Left hindlimb (tissue), 1 donor: ENCODE data around the gene MON1B.
"Not testable (repeated sequence)": the region's sequence is repeated elsewhere in the genome, so short reads cannot be mapped to it uniquely, and the experiment has no call there.

Experiments
- DNase-seq: peaks from one replicate; pipeline ENCODE4 v3.0.0-alpha.2; 2018

Gene MON1B

GRCh38 chr16:77199211-77199610 is 8.2 kb downstream of the MON1B start, which contains the start of gene SYCE1L:
TSS of gene SYCE1L (plus strand) at chr16:77199408. CDS start at chr16:77199452, 44 bp downstream.
- DNase-seq = no peak

DNA sequence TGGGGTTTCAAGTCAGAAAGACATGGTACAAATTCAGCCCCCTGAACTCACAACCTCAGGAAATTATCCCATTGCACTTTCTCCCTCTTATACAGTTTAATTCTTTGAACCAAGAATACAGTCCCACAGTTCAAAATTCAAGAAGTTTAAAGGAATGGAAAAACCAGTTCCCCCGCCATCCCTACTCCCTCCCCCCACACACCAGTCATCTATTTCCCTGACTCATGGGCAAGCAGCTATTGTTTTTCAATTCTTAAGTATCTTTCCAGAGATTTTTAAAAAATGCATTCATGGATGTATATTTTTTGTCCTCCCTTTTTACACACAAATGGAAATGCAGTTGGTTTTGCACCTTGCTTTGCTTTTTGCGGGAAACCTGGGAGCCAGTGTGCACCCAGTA is 15.5 kb downstream of the MON1B start:
- no peak for DNase-seq

- DNase-seq = no peak
Measured at GRCh38 chr16:77207030-77207429, 16.0 kb downstream of the MON1B start.

- no peak for DNase-seq
Measured at GRCh38 chr16:77208382-77208781, 17.4 kb downstream of the MON1B start.

DNA sequence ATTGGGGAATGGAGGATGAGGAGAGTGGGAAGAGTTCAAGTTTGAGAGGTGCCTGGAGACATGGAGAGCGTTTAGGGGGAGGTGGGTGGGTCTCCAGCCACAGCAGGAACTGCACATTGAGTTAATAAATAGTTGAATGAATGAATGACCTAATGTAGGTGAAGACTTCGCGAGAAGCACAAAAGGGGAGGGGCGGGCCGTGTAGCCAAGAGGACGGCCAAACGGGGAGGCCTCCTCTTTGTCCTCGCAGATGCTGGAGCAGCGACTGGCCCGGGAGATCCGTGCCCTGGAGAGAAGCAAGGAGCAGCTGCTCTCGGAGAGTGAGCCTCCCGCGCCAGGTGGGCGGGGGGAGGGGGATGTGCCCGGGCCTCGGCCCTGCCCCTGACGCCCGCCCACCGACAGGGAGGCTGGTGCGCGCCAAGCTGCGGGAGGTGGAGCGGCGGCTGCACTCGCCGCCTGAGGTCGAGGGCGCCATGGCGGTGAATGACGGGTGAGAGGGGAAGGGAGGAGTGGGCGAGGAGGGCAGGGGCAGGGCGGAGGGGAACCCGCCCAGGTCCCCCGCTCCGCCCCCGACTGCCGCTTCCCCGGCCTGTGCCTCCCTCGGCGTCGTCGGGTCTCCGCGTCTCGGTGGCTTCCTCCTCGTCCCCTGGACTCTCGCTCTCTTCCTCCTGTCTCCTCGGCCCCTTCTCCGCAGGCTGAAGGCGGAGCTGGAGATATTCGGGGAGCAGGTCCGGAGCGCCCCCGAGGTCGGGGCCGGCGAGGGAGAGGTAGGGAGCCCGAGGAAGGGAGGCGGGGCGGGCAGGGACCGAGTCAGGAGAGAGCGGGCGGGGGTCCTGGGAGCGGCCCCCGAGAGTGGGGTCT is 21.1 kb downstream of the MON1B start:
- peak; percentile 85 for DNase-seq

GRCh38 chr16:77212741-77213541 is 22.0 kb downstream of the MON1B start:
- peak; percentile 78 for DNase-seq

- DNase-seq = no peak
Measured at GRCh38 chr16:77213542-77214106, 22.6 kb downstream of the MON1B start.

DNA sequence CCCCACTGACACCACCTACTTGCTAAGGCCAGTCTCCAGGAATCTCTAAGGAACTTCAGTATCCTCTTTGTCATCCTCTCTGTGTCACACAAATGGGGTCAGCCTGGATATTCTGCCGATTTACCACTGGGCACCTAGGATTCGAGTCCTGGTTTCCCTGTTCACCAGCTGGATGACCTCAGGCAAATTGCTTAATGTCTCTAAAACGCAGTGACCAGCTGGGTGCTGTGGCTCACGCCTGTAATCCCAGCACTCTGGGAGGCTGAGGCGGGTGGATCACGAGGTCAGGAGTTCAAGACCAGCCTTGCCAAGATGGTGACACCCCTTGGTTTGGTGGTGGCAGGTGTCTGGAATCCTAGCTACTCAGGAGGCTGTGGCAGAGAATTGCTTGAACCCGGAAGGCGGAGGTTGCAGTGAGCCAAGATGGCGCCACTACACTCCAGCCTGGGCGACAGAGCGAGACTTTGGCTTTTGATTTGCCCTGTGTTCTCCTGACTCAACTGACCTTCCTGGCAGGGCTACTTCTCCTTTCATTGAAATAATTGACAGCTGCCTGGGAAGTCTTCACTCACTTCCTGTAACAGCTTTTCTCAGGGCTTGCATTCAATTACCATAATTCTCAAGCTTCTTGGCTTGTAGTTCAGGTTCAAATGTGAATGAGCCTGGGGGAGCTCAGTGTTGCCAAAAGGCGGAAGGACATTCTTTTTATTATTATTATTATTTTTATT is 23.6 kb downstream of the MON1B start:
- DNase-seq = no peak

GRCh38 chr16:77219437-77219836 is 28.4 kb downstream of the MON1B start:
- DNase-seq = no peak

- no peak for DNase-seq
Measured at GRCh38 chr16:77220427-77220826, 29.4 kb downstream of the MON1B start.

DNA sequence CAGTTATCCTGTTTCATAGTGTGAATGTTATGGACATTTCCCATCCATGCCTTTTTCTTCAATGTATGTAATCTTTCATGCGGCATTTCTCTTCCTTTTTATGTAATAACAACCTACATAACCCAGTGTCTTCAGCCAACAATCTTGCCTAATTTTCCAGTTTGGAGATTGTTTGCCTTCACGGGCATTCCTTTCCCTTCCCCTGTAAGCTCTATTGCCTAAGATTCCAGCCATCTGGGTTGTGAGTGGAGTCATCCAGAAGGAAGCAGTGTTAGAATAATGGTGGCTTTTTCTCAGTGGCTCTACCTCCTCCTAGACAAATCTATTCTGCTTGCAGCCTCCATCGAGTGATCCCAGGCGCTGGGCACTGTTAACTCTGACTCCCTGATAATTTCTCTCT is 30.5 kb downstream of the MON1B start:
- no peak for DNase-seq

- DNase-seq = no peak
Measured at GRCh38 chr16:77223184-77223583, 32.2 kb downstream of the MON1B start.

DNA sequence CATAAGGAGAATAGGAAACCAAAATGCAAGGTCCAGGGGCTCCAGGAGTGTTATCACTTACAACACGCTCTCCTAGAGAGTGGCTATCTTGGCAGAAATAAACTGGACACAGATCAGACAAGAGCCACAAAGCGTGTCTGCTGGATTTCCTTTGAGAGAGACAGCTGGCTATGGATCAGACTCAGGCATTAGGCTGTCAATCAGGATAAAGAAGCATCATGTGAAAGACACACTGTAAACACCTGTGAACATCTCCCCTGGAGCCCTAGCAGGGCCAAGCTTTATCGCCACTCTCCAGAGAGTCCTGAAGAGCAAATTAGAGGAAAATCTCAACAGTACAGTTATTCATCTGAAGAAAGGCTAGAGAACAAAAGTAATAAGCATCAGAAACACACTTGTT is 34.2 kb downstream of the MON1B start:
- DNase-seq = no peak

DNA sequence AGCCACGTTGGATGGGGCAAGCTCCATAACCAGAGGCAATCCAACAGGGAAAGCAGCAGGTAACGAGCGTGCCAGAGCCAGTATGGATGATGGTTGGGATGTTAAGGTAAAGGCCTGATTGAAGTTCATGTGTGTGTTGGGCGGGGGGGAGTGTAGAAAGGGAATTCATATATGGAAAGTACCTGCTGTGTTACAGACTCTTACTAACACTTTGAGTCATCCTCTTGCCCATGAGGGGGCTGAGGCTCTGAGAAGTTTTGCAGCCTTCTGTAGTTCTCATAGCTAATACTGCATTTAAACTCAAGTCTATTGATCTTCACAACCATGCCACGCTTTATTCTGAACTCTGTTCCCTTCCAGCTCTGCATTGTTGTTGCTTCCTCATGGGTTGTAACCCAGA is 36.8 kb downstream of the MON1B start:
- DNase-seq = no peak

DNA sequence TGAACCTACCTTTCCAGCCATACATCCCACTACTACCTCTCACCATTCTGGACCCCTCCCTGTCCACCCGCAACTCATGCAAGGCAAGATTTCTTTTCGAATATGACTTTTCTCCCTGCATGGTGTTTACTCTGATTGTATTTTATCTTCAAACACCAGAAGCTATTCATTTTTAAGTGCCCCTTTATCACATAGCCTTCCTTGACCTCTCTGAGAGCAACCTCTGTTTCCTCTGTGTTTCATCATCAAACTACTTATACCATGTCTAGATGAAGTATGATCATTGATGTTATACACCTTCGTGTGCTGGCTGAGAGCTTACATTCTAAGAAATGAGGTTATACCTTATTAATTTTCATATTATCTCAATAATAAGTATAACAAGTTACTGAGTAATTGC is 40.1 kb downstream of the MON1B start:
- DNase-seq = no peak

- DNase-seq = no peak
Measured at GRCh38 chr16:77233799-77234519, 43.0 kb downstream of the MON1B start.

- DNase-seq = no peak
Measured at GRCh38 chr16:77234611-77235010, 43.6 kb downstream of the MON1B start.

DNA sequence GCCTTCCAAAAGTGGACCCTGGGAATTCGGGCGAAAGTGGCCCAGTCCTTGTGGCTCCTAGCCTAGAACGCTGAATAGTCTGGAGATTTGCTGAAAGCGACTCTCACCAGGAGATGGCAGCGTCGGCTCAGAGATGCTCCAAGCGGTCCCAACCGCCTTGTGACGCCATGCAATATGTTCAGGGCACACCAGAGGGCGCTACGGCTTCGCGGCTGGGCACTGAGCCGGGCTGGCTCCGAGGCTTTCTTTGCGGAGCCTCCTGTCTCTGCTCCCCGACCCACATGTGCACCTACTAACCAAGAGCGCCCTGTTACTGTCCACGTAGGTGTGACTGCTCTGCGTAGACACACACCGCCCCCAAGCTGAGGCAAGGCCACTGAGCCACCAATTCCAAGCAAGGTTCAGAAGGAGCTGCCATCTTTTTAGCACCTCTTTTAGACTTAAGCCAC is 45.1 kb downstream of the MON1B start:
- peak; percentile 87 for DNase-seq

- no peak for DNase-seq
Measured at GRCh38 chr16:77238593-77238992, 47.6 kb downstream of the MON1B start.

GRCh38 chr16:77242471-77242870 is 51.5 kb downstream of the MON1B start:
- not testable (repeated sequence) for DNase-seq

- DNase-seq = no peak
Measured at GRCh38 chr16:77246150-77246549, 55.2 kb downstream of the MON1B start.

DNA sequence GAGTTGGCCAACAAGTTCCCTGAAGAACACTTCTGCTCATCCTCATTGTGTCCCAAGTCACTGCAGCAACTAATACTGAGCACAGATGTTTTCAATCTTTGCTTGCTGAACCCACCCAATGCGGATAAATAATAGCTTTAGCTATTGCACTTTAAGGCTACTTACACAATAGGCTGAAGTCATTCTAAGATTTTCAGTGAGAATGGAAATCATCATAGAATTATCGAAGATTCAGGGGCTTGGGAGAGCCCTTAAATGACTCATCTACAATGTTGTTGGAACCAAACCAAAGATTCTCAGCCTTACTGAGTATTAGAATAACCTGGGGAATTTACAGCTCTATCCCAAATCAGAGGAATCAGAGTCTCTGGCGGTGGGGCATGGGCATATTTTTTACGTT is 59.4 kb downstream of the MON1B start:
- DNase-seq = no peak
